Hepatic stellate cell (primary cell): ENCODE results near the gene FGFR1OP2.

Experiments used
- DNase-seq: peaks from one replicate; pipeline ENCODE4 v3.0.0; 2011; ENCODE audit warnings: low spot score

Gene FGFR1OP2

DNA sequence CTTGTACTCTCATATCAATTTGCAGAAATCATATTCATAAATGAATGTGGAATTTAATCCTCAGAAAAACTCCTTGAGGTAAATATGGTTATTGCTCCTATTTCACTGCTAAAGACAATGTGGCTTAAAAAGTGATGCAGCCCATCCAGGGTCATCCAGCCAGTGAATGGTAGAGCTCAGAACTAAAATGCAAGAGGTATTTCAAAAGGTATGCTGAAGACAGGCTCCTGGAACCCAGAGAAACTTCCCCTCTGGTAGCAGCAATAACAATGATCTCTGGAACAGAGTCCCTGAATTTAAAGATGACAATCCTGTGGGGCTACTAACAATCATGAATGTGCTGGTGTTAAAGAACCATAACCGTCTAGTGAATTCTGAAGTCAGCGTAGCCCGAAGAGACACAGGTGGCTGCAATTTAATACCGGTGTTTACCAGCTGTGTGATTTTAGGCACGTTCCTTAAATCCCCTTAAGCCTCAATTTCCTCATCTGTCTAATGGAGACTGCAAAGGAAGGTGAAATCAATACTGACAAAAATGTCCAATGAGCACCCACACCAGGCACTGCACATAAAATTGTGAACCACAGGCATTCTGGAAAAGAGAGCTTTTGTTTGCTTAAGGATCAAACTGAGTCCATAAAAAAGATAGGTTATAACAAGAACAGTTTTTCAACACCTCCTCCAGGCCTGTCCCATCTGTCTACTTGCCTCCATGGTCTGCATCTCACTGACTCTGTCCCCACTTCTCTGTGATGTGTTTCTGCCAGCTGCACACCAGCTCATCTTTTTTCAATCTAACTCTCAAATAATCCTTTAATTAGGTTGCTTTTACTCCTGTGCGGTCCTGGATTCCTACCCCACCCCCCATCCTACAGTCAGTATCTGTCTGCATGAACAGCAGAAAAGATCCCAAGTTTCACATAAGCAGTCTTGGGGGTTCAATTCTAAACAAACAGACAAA, 65.4 kb downstream of the FGFR1OP2 start:
- DNase-seq = no peak

DNA sequence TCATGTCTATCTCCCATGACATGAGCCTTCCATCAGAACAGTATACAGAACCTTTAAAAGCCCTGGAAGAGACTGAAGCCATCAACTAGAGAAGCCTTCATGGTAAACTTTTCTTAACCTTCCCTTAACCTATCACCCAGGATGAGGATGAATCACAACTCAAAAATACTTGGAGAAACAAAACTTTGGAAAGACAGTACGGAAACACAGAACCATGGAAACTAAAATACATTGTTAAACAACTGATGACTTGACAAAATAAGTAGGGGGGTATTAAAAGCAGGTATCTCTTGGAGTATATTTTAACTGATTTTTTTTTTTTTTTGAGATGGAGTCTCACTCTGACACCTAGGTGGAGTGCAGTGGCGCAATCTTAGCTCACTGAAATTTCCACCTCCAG, 67.2 kb downstream of the FGFR1OP2 start:
- no peak for DNase-seq

DNA sequence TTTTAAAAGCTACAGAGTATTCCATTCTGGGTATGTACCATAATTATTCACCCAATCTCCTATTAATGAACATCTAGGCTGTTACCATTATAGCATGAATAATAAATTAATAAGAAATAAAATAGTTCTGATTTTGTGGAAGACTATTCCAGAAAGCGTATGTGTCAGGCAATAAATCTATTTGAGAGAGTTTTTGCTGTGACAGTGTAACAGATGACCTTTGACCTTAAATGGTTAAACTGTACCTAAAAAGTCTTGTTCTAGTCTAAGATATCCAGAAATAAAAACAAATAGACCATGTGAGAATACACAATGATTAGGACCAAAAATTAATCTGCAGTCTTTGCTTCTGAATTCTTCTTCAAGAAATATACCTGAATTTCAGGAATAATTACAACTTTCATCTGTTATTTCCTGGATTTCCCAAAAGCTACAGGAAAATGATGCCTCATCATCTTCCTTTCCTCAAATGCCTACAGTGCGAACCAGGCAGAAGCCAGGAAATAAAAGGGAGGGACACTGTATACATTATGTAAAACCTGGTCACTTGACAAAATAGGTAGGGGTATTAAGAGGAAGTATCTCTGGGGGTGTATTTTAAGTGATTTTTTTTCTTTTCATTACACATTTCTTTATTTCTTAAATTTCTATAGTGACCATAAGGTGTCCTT, 68.7 kb downstream of the FGFR1OP2 start:
- DNase-seq = no peak

DNA sequence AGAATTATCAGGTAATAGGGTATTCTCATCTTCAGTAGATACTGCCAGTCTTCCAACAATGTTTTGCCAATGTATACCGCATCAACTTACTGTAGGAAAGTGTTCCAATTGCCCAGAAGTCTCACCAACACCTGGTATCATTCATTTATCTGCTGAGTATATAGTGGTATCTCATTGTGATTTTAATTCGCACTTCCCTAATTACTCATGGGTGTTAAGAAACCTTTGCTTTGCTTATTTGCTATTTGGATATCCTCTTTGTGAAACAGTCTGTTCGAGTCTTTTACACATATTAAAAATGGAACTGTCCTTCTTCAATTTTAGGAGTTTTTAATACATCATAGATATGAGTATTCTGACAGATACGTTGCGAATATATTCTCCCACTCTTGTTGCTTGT, 69.8 kb downstream of the FGFR1OP2 start:
- DNase-seq = no peak

DNA sequence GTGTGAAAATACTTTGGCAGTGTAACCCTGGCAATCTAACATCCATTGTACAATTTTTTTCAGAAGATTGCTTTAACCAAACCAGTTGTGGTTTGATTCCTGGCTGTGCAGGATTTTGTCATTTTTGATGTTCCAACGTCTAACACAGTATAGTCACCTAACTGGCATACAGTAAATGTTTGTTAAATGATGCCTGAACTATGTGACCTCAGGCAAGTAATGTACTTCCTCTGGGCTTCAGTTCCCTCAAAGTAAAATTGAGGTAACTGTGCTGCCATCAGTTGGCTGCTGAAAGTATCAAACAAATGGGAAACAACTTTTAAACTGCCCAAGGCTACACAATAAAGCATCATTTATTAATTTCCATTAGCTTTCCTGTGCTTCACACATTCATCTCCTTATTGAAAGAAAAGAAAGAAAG, 71.6 kb downstream of the FGFR1OP2 start:
- DNase-seq = no peak

DNA sequence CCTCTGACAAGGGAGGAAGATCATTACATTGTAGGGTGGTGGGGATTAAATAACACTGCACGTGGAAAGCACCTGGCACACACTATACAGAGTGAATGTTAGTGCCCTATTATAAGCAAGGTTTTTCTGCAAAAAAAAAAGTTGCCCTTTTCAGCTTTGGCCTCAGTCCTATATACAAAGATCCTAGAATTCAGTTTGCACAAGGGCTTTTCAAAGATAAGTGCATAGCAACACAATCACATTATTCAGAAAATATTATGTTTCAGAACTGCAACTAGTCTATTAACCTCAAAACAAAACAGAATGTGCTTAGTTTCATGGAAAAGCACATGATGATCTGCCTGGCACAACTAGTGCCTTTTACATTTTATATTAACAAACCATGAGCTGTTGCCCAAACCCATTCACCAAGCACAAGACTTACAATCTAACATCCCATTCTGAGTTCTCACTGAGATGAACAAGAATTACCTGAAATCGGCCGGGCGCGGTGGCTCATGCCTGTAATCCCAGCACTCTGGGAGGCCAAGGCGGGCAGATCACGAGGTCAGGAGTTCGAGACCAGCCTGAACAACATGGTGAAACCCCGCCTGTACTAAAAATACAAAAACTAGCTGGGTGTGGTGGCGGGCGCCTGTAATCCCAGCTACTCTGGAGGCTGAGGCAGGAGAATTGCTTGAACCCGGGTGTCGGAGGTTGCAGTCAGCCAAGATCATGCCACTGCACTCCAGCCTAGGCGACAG, 74.1 kb downstream of the FGFR1OP2 start:
- no peak for DNase-seq

DNA sequence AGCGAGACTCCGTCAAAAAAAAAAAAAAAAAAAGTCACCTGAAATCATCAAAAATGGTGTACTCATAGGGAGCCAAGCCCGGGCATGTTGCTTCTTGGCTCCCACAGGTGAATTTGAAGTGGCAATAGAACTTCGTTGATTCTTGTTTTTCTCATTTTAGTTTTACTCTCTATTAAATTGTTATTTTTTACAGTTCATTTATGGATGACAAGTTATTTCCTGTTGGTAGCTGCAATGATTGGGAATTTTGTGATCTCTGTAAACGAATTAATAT, 74.6 kb downstream of the FGFR1OP2 start:
- no peak for DNase-seq

DNA sequence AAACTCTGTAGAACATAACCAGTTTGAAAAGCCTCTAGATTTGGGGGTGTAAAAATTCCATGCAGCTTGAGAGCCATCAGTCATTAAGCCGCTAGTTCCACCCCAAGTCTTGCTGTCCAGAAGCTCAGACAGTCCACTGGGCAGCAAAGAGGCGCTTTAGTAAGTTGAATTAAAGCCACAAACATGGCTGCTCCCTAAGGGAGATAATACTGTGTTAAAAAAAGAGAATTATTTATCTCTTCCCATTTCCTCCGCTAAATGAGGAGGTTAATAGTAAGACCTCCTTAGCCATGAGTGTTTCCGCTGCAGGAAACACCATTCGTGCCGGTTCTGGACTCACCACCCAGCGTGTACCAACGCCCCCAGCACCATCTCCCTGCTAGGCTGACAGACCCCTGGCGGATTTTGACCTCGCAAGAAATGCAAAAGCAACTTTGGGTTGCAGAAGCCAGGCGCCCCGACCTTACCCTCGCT, 75.4 kb downstream of the FGFR1OP2 start:
- DNase-seq = peak; percentile 27

DNA sequence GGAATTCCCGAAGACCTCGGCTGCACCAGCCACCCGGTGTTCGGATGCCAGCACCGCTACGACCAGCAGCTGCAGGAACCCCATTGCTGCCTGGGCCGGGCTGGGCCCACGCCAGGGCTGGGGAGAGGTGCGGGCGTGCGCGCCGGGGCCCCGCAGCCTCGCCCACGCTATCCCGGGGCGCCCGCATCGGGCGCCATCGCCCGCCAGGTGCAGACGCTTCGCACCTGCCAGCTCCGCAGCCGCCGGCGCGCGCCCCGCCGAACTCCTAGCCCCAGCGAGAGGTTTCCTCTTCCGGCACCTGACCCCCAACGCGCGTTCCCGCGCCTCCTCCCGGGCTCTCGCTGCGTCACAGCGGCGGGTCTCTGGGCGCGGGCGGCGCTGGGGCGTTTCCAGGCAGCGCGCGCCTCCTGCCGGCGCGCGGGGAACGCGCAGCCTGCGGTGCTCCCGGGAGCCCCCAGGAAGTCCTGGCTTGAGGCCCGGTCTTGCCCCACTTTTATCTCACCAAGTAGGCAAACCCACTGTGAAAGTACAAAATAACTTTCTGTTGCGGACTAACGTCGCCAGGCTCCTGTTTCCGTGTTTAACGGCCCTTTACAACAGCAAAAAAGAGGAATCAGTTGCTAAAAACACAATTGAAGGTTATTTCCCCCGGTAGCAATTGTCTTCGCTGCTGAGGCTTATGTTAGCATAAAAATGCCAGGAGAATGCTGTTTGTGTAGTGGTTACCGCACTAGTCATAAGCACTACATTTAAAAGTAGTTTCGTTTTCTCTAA, 76.0 kb downstream of the FGFR1OP2 start, which contains the start of gene TM7SF3:
Gene TM7SF3, minus strand, starts transcription at position 300 of the 774 bp plus-strand sequence. Its CDS starts 216 bp downstream, at position 84.
- DNase-seq = peak; percentile 86

DNA sequence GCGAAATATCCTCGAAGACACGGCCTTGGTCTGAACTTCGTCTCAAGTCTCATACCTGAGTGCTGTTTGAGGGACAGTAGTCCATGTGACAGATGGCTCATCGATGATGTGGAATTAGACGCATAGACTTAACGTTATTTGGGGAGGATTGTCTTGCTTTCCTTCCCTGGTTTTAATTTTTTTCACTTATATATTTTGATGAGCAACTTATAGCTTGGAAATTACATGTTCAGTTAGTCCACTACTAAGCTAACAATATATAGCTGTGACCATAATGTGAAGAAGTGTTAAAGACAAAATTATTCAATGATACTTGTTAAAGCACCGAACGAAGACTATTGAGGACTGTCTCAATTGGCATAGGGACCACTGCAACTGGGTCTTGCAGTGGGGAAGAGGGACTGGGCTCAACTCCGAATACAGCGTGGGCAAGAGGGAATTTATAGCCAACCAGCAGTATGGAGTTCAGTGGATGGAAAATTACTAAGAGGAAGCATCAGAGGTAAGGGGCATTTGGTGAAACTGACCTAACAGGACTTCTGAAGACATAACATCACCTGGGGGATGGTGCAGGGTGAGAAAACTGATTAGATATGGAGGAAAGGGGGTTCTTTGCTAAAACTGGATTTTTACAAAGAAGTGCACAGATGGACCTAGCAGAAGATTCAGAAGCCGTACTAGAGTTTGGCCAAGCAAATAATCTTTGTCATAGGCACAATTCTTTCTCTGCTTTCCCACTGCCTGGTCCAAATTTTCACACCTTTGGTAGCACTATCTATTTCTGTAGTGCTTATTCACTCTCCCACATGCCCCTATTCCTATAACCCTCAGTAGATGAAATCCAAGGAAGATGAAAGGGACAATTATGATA, 76.8 kb downstream of the FGFR1OP2 start:
- DNase-seq = no peak

DNA sequence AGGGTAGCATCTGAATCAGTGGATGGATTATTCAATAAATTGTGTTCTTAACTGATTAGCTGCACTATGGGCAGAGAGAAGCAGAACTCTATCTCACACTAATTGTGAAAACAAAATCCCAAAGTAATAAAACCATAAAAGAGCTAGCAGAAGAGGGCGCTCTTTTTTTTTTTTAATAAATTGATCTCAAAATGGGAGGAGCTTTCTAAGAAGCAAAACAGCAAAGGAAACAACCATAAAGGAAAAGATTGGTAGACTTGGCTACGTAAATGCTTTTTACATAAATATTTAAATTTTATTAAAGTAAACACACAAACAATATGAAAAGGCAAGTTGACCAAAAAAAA, 77.4 kb downstream of the FGFR1OP2 start:
- peak; percentile 21 for DNase-seq
